ENCODE measurements around the gene CSE1L.
A peak's percentile ranks its signal among the peaks of the same experiment; 100 is the strongest.
"Not testable (repeated sequence)": the region's sequence is repeated elsewhere in the genome, so short reads cannot be mapped to it uniquely, and the experiment has no call there.

Gene CSE1L

GRCh38 chr20:49118307-49118706, 72.2 kb downstream of the CSE1L start:
- TF ChIP-seq CTCF (IDR thresholded peaks at IDR 0.05; ENCODE audit: control extremely low read depth, extremely low read depth, low read depth, missing control alignments), result no peak
- ChIA-PET CTCF (interaction anchor here (1.2 kb wide), 1 partner anchor 98 kb away, joined by 3 read pairs; no protein-coding TSS in a partner anchor), POLR2A (no interaction called here)
- no peak for DNase-seq (ENCODE audit: extremely low spot score)

GRCh38 chr20:49119988-49120387, 73.9 kb downstream of the CSE1L start:
- POLR2A ChIA-PET, result no interaction called here
- TF ChIP-seq CTCF (IDR thresholded peaks at IDR 0.05; ENCODE audit: control extremely low read depth, extremely low read depth, low read depth, missing control alignments), result no peak
- CTCF ChIA-PET, result interaction anchor here (1.1 kb wide), 1 partner anchor 62 kb away, joined by 3 read pairs; no protein-coding TSS in a partner anchor
- DNase-seq (ENCODE audit: extremely low spot score), result no peak

GRCh38 chr20:49122920-49123319, 76.8 kb downstream of the CSE1L start:
- TF ChIP-seq CTCF (IDR thresholded peaks at IDR 0.05; ENCODE audit: control extremely low read depth, extremely low read depth, low read depth, missing control alignments), result no peak
- ChIA-PET CTCF (interaction anchor here (1.1 to 1.8 kb wide), 2 partner anchors 10 to 32 kb away, joined by 3 to 7 read pairs; no protein-coding TSS in a partner anchor), POLR2A (no interaction called here)
- no peak for DNase-seq (ENCODE audit: extremely low spot score)

GRCh38 chr20:49123982-49124381, 77.9 kb downstream of the CSE1L start:
- ChIA-PET POLR2A (no interaction called here), CTCF (interaction anchor here (2.1 kb wide), 1 partner anchor 9 kb away, joined by 9 read pairs; no protein-coding TSS in a partner anchor)
- no peak for DNase-seq (ENCODE audit: extremely low spot score)
- TF ChIP-seq CTCF (IDR thresholded peaks at IDR 0.05; ENCODE audit: control extremely low read depth, extremely low read depth, low read depth, missing control alignments), result no peak

GRCh38 chr20:49132995-49133478, 86.9 kb downstream of the CSE1L start:
- ChIA-PET CTCF (interaction anchor here (0.6 to 4.7 kb wide), 35 partner anchors 8 to 189 kb away, joined by 3 to 103 read pairs (median 4); partner anchors contain the start of gene DDX27), POLR2A (interaction anchor here (0.6 kb wide), 1 partner anchor 53 kb away, joined by 3 read pairs; no protein-coding TSS in a partner anchor)
- peak; percentile 59 for DNase-seq (ENCODE audit: extremely low spot score)
- peak; percentile 61 for TF ChIP-seq CTCF (IDR thresholded peaks at IDR 0.05; ENCODE audit: control extremely low read depth, extremely low read depth, low read depth, missing control alignments)

- POLR2A ChIA-PET, result interaction anchor here (1.0 kb wide), 1 partner anchor 9 kb away, joined by 7 read pairs; no protein-coding TSS in a partner anchor
- no peak for DNase-seq (ENCODE audit: extremely low spot score)
- TF ChIP-seq CTCF (IDR thresholded peaks at IDR 0.05; ENCODE audit: control extremely low read depth, extremely low read depth, low read depth, missing control alignments), result no peak
- CTCF ChIA-PET, result interaction anchor here (0.9 to 4.7 kb wide), 21 partner anchors 8 to 143 kb away, joined by 3 to 103 read pairs (median 4); partner anchors contain the start of gene DDX27
Observed at GRCh38 chr20:49133571-49133970, 87.5 kb downstream of the CSE1L start.

- ChIA-PET CTCF (interaction anchor here (1.6 to 4.7 kb wide), 3 partner anchors 9 to 82 kb away, joined by 4 to 103 read pairs (median 17); partner anchors contain the start of gene DDX27), POLR2A (interaction anchor here (1.0 kb wide), 1 partner anchor 8 kb away, joined by 7 read pairs; no protein-coding TSS in a partner anchor)
- not testable (repeated sequence) for DNase-seq (ENCODE audit: extremely low spot score)
Observed at GRCh38 chr20:49134797-49135196, 88.7 kb downstream of the CSE1L start.
